Natural killer cell (primary cell): ENCODE measurements around the gene ALAS1. TPM values are rescaled to one million over a fixed set of nuclear protein-coding genes. Genes with fewer than 3 reads are reported as not detected.
A peak's percentile ranks its signal among the peaks of the same experiment; 100 is the strongest.

Source experiments
- ATAC-seq, 3 donors: fragments of 150-1000 bp in 2 of 3; fragments of 200-7000 bp in 1 of 3; cut with Tn5 transposase; 1 replicate in 1 of 3; 2 replicates in 2 of 3; pipeline ENCODE4 v1.10.0; 2021; ENCODE audit warnings: mild to moderate bottlenecking in 2 of 3, moderate library complexity in 2 of 3
- DNase-seq, 2 donors: peaks; one replicate each; pipeline versions ENCODE4 v3.0.0 to v3.0.0-alpha.2; 2013 to 2021; ENCODE audit warnings: mixed read lengths in 1 of 2
- H3K27ac ChIP-seq: one replicate; pipeline ENCODE4 v1.5.1; 2013; ENCODE audit warnings: mild to moderate bottlenecking, low read length
- H3K27me3 ChIP-seq: one replicate; pipeline ENCODE4 v1.6.1; 2013; ENCODE audit warnings: low read length; ENCODE audit not compliant: control insufficient read depth, insufficient read depth
- H3K36me3 ChIP-seq: one replicate; pipeline ENCODE4 v1.6.1; 2013; ENCODE audit warnings: low read length; ENCODE audit not compliant: control insufficient read depth, insufficient read depth
- H3K4me1 ChIP-seq: one replicate; pipeline ENCODE4 v1.6.1; 2013; ENCODE audit warnings: low read length; ENCODE audit not compliant: control insufficient read depth, insufficient read depth
- H3K4me3 ChIP-seq: one replicate; pipeline ENCODE4 v1.5.1; 2013; ENCODE audit warnings: low read length
- H3K9me3 ChIP-seq: one replicate; pipeline ENCODE4 v1.6.1; 2013; ENCODE audit warnings: low read length; ENCODE audit not compliant: control insufficient read depth, insufficient read depth
- H3K27ac Mint-ChIP-seq, 2 donors: one replicate each; pipeline ENCODE4 v1.8.0; 2022; ENCODE audit warnings: mild to moderate bottlenecking in 2 of 2, mixed read lengths in 2 of 2, moderate library complexity in 1 of 2
- H3K27me3 Mint-ChIP-seq, 2 donors: one replicate each; pipeline ENCODE4 v1.8.0; 2022; ENCODE audit warnings: low read depth in 2 of 2, mixed read lengths in 2 of 2
- H3K36me3 Mint-ChIP-seq: one replicate; pipeline ENCODE4 v1.8.0; 2022; ENCODE audit warnings: mixed read lengths
- H3K4me1 Mint-ChIP-seq, 2 donors: one replicate each; pipeline ENCODE4 v1.8.0; 2022; ENCODE audit warnings: mixed read lengths in 2 of 2
- H3K4me3 Mint-ChIP-seq: one replicate; pipeline ENCODE4 v1.8.0; 2022; ENCODE audit warnings: mild to moderate bottlenecking, moderate library complexity, mixed read lengths
- H3K9me3 Mint-ChIP-seq, 2 donors: one replicate each; pipeline ENCODE4 v1.8.0; 2022; ENCODE audit warnings: mixed read lengths in 2 of 2
- CTCF ChIP-seq: fragments of 200-600 bp; IDR thresholded peaks from one replicate; pipeline ENCODE4 v1.8.0; 2022; ENCODE audit warnings: antibody characterized with exemption
- WGBS: methylation state at CpG from one replicate; pipeline ENCODE4 v1.1.7; 2013; ENCODE audit warnings: missing lambda C conversion rate; ENCODE audit not compliant: insufficient coverage; 5-methylcytosine and 5-hydroxymethylcytosine counted together
- intact Hi-C: fragments of 100-400 bp; cut with micrococcal nuclease; formaldehyde crosslinking; loops from one replicate; pipeline ENCODE4 v1.14.2; 2022
- total RNA-seq, 4 donors: library from RNA; stranded (reverse); fragments of 120-200 nt in 1 of 4; gene quantifications; one replicate each; pipeline versions ENCODE4 v1.2.3 to v1.2.4, GENCODE V29; 2013 to 2022

ALAS1 gene
- total RNA-seq, 3 donors from 2014 or later (not counting 1 experiment from before 2014, with no cell fraction given) = 17.0 to 34.5 (median 33.4) TPM

GRCh38 chr3:52246728-52247408 lies 48.9 kb downstream of the ALAS1 start:
- ATAC-seq = peak in 1 of 3 donors; percentile 23

GRCh38 chr3:52247409-52248164 lies 49.6 kb downstream of the ALAS1 start:
- Histone ChIP-seq H3K36me3 (peaks cover 34% of the 10 kb centered on the region), H3K4me1 (peaks cover 69% of the 10 kb centered on the region), H3K27me3 (no peaks in the 10 kb centered on the region), H3K9me3 (no peaks in the 10 kb centered on the region), H3K4me3 (no peak overlapping the region), H3K27ac (peak overlapping the region; percentile 91)
- DNase-seq = peak in 1 of 2 donors; percentile 12
- Mint-ChIP-seq H3K27ac (peak overlapping the region; percentile 91 to 92), H3K4me3 (peak overlapping the region; percentile 84), H3K4me1 (peaks cover 67 to 68% of the 10 kb centered on the region in 2 donors), H3K9me3 (no peaks in the 10 kb centered on the region), H3K27me3 (no peaks in the 10 kb centered on the region), H3K36me3 (peaks cover 8% of the 10 kb centered on the region)
- no peak for ATAC-seq
- intact Hi-C loops = no loop called here
- WGBS = 94% methylated on average over 7 of the region's 7 CpGs
- no peak for TF ChIP-seq CTCF

More at GRCh38 chr3:52246728-52247408, 48.9 kb downstream of the ALAS1 start:
- intact Hi-C loops = no loop called here
- peak overlapping the region; percentile 59 for H3K4me3 ChIP-seq
- H3K27me3 ChIP-seq = no peaks in the 10 kb centered on the region
- Mint-ChIP-seq H3K36me3 (peaks cover 8% of the 10 kb centered on the region), H3K4me1 (peaks cover 59 to 61% of the 10 kb centered on the region in 2 donors), H3K4me3 (peak overlapping the region; percentile 84), H3K27me3 (no peaks in the 10 kb centered on the region), H3K9me3 (no peaks in the 10 kb centered on the region), H3K27ac (peak overlapping the region; percentile 91 to 92)
- no peaks in the 10 kb centered on the region for H3K9me3 ChIP-seq
- peaks cover 62% of the 10 kb centered on the region for H3K4me1 ChIP-seq
- DNase-seq = peak; percentile 17 to 51
- peak overlapping the region; percentile 91 for H3K27ac ChIP-seq
- TF ChIP-seq CTCF = no peak
- 67% methylated on average over 14 of the region's 14 CpGs for WGBS
- peaks cover 33% of the 10 kb centered on the region for H3K36me3 ChIP-seq

- no peak overlapping the region for H3K27ac ChIP-seq
- intact Hi-C loops = no loop called here
- peaks cover 8% of the 10 kb centered on the region for H3K36me3 Mint-ChIP-seq
- peak overlapping the region; percentile 91 to 92 for H3K27ac Mint-ChIP-seq
- H3K4me1 ChIP-seq = peaks cover 74% of the 10 kb centered on the region
- H3K27me3 Mint-ChIP-seq = no peaks in the 10 kb centered on the region
- TF ChIP-seq CTCF = no peak
- no peaks in the 10 kb centered on the region for H3K27me3 ChIP-seq
- peaks cover 71 to 74% of the 10 kb centered on the region in 2 donors for H3K4me1 Mint-ChIP-seq
- ATAC-seq (no peak), DNase-seq (peak in 1 of 2 donors; percentile 14)
- H3K36me3 ChIP-seq = peaks cover 34% of the 10 kb centered on the region
- 97% methylated on average over 10 of the region's 10 CpGs for WGBS
- H3K9me3 ChIP-seq = no peaks in the 10 kb centered on the region
- peak overlapping the region; percentile 59 for H3K4me3 Mint-ChIP-seq
- no peak overlapping the region for H3K4me3 ChIP-seq
- H3K9me3 Mint-ChIP-seq = no peaks in the 10 kb centered on the region
These were observed 50.2 kb downstream of the ALAS1 start for GRCh38 chr3:52248165-52248541.
